GM21390 (cell line): ENCODE measurements around the gene JAGN1.
"Not testable (repeated sequence)": the region's sequence is repeated elsewhere in the genome, so short reads cannot be mapped to it uniquely, and the experiment has no call there.

Experiments
- ATAC-seq: cut with Tn5 transposase; IDR thresholded peaks from one replicate; pipeline ENCODE4 v1.9.1; 2021; ENCODE audit not compliant: unreplicated experiment

The JAGN1 gene

GRCh38 chr3:9897408-9898372, 7.3 kb downstream of the JAGN1 start:
- no peak for ATAC-seq

- no peak for ATAC-seq
Measured at GRCh38 chr3:9898467-9899241, 8.2 kb downstream of the JAGN1 start.

GRCh38 chr3:9899289-9899791, 8.9 kb downstream of the JAGN1 start:
- no peak for ATAC-seq

- not testable (repeated sequence) for ATAC-seq
Measured at GRCh38 chr3:9900965-9901415, 10.6 kb downstream of the JAGN1 start.

- ATAC-seq, result no peak
Measured at GRCh38 chr3:9901967-9902366, 11.6 kb downstream of the JAGN1 start.

- no peak for ATAC-seq
Measured at GRCh38 chr3:9902372-9903237, 12.2 kb downstream of the JAGN1 start, which contains the start of gene IL17RE. Gene IL17RE (plus strand): TSS chr3:9902848. CDS start chr3:9902933, 85 bp downstream.

- no peak for ATAC-seq
Measured at GRCh38 chr3:9903238-9903624, 12.8 kb downstream of the JAGN1 start.

- ATAC-seq, result no peak
Measured at GRCh38 chr3:9903904-9904303, 13.5 kb downstream of the JAGN1 start.

- no peak for ATAC-seq
Measured at GRCh38 chr3:9906480-9906879, 16.1 kb downstream of the JAGN1 start.

GRCh38 chr3:9908286-9908685, 17.9 kb downstream of the JAGN1 start:
- ATAC-seq, result no peak

GRCh38 chr3:9909221-9910013, 19.0 kb downstream of the JAGN1 start:
- ATAC-seq, result no peak

- ATAC-seq, result no peak
Measured at GRCh38 chr3:9911863-9912262, 21.5 kb downstream of the JAGN1 start.

GRCh38 chr3:9912294-9912935, 22.0 kb downstream of the JAGN1 start:
- ATAC-seq, result no peak

- ATAC-seq, result no peak
Measured at GRCh38 chr3:9913601-9914000, 23.2 kb downstream of the JAGN1 start.

- ATAC-seq, result no peak
Measured at GRCh38 chr3:9914011-9914410, 23.6 kb downstream of the JAGN1 start.

GRCh38 chr3:9914559-9915253, 24.3 kb downstream of the JAGN1 start:
- no peak for ATAC-seq

GRCh38 chr3:9915254-9916141, 25.1 kb downstream of the JAGN1 start:
- ATAC-seq, result peak; percentile 41

- ATAC-seq, result no peak
Measured at GRCh38 chr3:9916346-9916733, 25.9 kb downstream of the JAGN1 start.
